Activated T-helper 1 cell treated with anti-CD3 and anti-CD28 coated beads, Interleukin-2, amount 50 U/mL, for 16 hours (primary cell): ENCODE measurements around the gene KIF4A.
"Not testable (repeated sequence)": the region's sequence is repeated elsewhere in the genome, so short reads cannot be mapped to it uniquely, and the experiment has no call there.

ENCODE experiments used
- DNase-seq, 2 donors: peaks; one replicate each; pipeline ENCODE4 v3.0.0-alpha.2; 2020; ENCODE audit warnings: low read depth in 1 of 2, low spot score in 1 of 2

Gene KIF4A, protein sequence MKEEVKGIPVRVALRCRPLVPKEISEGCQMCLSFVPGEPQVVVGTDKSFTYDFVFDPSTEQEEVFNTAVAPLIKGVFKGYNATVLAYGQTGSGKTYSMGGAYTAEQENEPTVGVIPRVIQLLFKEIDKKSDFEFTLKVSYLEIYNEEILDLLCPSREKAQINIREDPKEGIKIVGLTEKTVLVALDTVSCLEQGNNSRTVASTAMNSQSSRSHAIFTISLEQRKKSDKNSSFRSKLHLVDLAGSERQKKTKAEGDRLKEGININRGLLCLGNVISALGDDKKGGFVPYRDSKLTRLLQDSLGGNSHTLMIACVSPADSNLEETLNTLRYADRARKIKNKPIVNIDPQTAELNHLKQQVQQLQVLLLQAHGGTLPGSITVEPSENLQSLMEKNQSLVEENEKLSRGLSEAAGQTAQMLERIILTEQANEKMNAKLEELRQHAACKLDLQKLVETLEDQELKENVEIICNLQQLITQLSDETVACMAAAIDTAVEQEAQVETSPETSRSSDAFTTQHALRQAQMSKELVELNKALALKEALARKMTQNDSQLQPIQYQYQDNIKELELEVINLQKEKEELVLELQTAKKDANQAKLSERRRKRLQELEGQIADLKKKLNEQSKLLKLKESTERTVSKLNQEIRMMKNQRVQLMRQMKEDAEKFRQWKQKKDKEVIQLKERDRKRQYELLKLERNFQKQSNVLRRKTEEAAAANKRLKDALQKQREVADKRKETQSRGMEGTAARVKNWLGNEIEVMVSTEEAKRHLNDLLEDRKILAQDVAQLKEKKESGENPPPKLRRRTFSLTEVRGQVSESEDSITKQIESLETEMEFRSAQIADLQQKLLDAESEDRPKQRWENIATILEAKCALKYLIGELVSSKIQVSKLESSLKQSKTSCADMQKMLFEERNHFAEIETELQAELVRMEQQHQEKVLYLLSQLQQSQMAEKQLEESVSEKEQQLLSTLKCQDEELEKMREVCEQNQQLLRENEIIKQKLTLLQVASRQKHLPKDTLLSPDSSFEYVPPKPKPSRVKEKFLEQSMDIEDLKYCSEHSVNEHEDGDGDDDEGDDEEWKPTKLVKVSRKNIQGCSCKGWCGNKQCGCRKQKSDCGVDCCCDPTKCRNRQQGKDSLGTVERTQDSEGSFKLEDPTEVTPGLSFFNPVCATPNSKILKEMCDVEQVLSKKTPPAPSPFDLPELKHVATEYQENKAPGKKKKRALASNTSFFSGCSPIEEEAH

DNA sequence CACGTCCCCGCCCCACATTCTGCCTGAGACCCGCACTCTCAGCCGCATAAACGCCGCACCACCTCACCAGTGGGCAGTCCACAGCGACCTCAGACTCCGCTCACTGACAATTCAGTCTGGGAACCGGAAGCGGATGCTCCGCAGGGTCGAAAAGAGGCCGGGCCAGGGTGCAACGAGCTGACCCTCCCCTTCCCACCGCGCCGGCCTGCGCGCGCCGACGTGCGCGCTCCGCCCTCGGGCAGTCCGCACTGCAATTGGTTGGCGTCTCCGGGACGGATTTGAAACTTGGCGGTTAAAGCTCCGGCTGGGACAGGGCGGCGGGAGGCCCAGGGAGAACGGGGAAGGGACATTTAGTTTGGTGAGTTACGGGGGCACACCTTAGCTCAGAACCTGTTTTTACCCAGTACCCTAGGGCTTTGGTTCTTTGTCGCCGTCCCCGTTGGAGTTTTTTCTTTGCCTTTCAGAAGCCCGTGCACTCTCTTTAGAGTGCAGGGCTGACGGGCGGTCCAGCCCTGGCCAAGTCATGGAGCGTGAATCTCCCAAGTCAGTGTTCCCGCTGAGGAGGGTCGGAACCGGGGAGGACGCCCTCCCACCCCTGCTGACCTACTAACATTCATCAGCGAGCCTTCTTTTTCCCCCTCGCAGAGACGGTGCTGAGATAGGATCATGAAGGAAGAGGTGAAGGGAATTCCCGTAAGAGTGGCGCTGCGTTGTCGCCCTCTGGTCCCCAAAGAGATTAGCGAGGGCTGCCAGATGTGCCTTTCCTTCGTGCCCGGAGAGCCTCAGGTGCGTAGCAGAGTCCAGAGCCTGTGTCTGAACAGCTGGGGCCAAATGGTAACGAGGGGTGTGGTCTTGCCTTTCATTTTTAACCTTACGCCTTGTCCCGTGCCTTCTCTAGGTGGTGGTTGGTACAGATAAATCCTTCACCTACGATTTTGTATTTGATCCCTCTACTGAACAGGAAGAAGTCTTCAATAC lies at the start of gene KIF4A, which contains the start of gene PDZD11:
KIF4A (plus strand) TSS at position 312 of the 978 bp plus-strand sequence; CDS start at position 667, 355 bp downstream.
PDZD11 (minus strand) TSS at position 135 of the 978 bp plus-strand sequence. CDS start 586 bp downstream, outside the sequence.
- DNase-seq, result peak; percentile 44 to 60

DNA sequence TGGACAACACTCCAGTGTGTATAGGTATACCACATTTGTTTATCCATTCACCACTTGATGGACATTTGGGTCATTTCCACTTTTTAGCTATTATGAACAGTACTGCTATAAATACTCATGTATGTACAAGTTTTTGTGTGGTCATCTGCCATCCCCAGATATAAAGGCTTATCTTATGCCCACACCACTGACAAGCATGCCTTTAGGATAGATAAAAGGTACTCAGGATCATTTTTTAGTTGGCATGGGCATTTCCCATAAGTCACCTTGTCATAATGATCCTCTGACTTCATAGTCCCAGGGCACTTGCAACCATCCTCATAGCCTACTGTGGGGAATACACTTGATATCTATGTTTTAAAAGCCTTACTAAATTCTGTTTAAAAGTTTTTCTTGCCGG lies 49.2 kb upstream of the KIF4A start:
- no peak for DNase-seq

DNA sequence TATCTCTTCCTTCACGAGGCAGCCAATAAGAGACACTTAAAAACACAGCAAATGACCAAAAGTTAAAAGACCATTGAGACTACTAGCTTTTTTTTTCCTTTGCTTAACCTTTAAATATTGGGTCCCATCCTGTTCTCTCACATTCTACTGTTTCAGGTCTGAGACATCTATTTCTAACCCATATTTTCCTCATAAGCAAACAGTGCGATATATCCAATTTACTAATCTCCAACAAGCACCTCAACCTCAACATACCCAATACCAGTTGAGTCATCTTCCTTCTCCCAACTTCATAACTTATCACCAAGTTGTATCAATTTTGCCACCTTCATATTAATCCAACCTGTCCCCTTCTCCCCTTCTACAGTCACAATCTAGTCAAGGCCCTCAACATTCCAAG lies 48.4 kb upstream of the KIF4A start:
- no peak for DNase-seq

DNA sequence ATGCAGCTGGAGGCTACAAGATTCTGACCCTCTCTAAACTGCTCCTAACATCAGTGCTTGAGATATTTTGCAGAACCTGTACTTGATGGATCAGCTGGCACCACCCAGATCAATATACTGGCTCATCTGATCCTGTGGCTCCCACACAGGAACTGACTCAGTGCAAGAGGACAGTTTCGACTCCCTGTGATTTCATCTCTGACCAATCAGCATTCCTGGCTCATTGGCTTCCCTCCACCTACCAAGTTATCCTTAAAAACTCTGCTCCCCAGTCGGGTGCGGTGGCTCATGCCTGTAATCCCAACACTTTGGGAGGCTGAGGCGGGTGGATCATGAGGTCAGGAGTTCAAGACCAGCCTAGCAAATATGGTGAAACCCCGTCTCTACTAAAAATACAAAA lies 46.3 kb upstream of the KIF4A start:
- DNase-seq, result not testable (repeated sequence)

DNA sequence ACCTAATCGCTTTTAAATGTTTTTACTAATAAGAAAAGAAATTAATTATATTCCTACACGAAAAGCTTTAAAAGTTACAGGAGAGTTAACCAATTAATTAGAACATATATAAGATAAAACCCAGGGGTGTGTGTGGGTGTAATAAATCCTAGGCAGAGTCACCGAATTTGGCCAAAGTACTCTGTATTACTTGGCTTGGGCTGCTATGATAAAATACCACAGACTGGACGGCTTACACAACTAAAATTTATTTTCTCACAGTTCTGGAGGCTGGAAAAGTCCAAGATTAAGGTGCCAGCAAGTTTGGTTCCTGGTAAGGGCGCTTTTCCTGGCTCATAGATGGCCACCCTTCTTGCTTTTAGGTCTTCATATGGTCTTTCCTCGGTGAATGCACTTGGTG lies 45.0 kb upstream of the KIF4A start:
- DNase-seq, result no peak

DNA sequence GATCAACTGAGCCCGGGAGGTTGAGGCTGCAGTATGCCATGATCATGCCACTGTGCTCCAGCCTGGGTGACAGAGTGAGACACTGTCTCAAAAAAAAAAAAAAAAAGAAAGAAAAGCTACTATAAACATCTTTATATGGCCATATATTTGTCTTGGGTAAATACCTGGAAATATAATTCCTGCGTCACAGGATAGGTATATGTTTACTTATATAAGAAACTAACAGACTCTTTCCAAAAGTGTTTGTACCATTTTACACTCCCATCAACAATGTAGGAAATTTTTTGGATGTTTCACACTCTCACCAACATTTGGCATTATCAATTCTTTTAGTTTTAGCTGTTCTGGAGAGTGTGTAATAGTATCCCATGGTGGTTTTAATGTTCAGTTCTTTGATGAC lies 42.7 kb upstream of the KIF4A start:
- DNase-seq, result no peak

DNA sequence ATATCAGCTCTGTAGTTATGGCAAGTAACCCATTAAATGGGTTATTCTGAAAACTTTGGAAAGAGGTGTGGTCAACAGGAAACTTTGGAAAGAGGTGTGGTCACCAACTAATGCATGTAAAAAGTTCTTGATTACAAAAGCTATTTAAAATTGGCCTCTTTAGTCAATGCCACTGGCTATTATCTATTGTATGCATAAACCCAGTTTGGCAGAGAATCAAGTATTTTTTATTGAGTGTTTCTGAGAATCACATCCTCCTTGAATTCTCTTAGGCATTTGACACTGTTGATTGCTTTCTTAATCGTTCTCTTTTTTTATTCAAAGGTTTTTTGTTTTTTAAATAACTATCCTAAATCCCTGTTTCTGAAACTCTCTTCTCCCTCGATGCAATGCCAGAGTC lies 37.4 kb upstream of the KIF4A start:
- no peak for DNase-seq

DNA sequence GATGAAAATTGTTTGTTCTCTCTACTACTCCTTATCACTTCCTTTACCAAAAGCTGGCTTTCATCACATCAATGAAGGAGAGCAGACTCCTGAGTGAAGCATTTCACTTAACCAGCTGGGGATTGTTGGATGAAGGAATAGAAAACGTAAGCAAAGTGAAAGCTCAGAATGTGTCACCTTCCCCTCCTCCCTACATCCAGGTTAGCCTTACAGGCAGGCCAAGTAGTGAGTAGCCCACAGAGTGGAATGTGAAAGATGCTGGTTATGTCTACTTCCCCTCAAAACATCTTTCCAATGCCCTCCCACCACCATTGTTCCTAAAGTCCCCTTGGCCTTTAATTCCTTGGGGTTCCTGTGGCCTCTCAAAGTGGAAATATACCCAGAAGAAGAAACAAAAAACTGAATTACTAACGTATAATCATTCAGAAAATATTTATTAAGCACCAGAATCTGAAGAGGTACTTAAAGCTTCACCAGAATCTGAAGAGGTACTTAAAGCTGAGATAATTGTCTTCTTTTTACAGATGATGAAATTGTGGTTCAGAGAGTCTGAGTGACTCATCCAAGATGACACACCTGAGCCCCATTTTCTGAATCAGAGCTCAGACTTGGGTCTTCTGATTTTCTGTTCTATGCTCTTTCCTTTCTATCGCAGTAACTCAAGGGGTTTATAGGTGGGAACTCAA lies 36.4 kb upstream of the KIF4A start:
- DNase-seq, result no peak

DNA sequence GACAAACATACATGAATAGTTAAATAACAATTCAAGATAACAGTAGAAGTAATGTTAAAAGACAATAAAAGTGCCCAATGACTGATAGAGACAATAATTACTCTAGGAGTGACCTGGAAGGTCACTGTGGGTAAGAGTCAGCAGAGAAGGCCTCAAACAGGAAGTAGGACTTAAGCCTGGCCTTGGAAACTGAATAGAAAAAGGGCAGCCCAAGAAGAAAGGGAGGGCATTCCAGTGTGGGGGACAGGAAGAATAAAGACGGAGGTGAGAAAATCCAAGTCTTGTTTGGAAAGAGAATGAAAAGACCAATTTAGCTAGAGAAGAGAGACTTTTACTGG lies 35.9 kb upstream of the KIF4A start:
- DNase-seq, result no peak

DNA sequence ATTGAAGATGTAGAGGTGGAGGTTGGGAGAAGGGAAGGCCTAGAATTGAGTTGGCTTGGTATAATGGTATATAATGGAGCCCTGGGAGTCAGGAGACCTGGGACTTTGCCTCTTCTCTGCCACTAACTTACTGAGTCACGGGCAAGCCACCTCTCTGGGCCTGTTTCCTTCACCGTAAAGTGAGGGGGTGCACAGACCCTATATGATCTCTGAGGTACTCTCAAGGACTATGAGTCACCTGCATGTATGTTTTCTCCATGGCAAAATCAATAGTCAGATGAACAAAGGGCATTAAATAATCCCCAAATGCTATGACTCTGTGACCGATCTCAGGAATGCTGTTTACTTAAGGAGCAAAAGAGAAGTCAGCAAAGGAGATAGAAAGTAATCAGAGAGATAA lies 35.0 kb upstream of the KIF4A start:
- DNase-seq, result no peak

DNA sequence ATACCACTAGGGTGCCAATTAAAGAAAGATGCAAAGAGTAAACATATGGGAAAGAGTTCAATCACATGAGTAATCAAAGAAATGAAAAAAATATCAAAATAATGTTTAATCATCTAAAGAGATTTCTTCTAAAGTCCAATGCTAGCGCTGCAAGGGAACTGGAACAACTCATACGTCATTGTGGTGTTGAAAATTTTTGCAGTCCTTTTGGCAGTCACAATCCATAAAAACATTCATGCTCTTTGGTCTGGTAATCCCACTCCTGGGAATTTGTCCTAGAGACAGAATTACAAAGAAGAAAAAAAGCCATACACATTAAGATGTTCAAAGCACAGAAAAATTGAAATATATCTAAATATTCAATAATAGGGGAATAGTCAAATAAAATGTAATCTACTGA lies 34.5 kb upstream of the KIF4A start:
- no peak for DNase-seq

DNA sequence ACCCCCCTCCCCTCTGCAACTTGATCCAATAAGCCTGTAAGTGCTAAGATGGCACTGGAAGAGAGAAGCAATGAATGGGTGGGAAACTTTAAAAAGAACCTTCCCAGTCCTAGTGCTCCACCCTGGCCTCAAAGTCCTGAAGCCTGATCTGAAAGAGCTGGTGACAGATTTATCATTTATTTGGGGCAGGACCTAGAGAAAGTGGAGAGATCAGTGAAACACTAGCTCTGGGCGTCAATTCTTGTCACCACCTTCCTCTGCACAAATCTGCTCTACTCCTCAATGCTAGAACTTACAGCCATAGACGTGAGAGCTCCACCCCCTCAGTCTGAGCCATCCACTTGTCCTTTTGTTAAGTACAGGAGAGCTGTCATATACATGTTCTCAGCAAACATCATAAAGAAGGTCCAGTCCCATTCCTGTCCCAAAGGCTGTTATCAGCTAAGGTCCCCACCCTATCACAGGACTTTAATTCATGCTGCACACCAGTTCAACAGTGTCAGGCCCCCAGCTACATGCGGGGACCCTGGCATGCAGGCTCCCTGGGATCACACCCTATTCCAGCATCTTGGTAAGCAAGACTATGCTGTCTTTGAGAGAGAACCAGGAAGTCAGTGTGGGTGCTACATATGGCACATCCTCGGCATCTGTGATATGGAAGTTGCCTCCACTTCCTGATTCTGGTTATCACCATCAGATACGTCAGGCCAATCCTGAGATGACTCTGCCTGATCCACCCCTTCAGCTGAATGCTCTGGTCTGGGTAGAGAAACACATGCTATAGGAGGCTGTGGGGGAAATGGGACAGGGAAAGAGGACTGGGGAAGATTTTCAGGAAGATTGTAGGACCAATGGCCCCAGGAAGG lies 32.2 kb upstream of the KIF4A start:
- DNase-seq, result no peak

DNA sequence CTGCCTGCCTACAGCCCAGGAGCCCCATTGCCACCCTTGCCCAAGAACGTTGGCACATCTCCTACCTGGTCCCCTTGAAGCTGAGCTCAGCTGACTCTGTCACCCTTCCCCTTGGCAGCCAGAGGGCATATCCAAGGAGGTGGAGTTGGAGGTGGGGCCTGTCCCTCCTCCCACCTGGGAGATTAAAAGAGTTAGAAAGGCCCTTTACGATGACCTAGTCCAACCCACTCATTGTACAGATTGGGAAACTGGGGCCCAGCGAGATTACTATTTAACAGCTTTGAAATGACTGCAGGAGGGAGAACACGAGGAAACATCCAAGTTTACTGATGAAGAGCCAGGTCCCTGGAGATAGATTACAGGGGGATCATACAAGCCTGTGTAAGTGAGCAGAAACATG lies 29.8 kb upstream of the KIF4A start, which contains the start of gene P2RY4:
P2RY4 (minus strand) TSS at position 101 of the 400 bp plus-strand sequence. CDS start 580 bp downstream, outside the sequence.
- DNase-seq, result no peak

DNA sequence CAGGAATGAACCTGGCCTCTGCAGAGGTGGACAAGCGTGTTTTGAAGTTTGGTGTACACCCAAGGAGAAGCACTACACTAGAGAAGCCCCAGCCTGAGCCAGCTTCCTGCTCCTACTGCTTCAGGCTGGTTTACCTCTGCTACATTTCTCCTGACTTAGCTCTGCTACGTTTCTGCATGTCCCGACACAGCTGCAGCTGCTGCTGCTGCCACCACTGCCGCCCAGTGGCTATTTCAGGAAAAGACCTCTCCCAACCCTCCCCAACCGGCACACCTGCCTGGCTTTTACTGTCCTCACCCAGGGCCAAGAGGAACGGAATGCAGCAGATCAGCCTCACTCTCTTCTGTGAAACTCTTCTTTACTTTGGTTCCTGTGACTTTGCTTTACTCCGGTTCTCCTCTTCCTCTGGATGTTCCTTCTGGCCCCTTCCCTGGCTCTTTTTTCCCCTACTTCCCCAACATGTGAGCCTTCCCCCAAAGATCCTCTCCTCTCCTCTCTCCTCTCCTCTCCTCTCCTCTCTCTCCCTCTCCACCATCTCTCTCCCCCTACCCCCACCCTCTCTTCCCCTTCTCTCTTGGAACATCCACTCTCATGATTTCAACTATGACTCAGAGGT lies 26.8 kb upstream of the KIF4A start:
- DNase-seq, result peak in 1 of 2 donors; percentile 6

DNA sequence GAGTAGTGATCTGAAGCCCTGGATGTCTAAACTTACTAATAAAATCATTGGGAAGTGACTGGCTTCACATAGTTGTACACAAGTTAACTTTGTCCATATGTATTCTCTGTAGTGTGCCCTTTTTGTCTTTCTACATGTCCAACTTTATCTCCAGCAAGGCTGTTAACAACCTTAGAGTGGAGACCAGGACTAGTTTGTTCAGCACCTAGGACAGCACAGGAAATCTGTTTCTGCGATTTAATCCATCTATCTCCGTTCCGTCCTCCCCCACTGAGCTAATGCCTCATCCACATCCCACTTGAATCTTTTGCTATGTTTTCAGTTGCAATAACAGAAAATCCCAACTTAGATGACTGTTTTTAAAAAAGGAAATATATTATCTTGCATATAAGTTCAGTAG lies 25.1 kb upstream of the KIF4A start:
- DNase-seq, result no peak

DNA sequence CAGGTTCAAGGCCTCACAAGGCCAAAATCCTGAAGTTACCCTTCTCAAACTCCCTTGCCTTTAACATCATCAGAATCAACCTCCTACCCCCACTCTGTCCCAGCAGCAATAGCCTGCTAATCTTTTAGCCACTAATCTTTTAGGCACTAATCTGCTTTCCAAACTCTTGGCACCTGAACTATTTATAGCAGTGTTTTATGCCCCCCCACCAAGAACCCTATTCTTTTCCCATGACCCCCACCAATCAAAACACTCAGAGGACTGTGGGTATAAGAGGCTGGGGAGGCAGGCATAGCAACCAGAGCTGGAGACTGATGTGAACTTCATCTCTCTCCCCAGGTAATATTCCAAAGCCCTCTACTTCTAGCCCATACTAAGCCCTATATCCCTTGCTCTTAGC lies 21.9 kb upstream of the KIF4A start, which contains the start of gene ARR3:
ARR3 (plus strand) TSS at position 301 of the 400 bp plus-strand sequence. CDS start 1,052 bp downstream, outside the sequence.
- DNase-seq, result no peak

DNA sequence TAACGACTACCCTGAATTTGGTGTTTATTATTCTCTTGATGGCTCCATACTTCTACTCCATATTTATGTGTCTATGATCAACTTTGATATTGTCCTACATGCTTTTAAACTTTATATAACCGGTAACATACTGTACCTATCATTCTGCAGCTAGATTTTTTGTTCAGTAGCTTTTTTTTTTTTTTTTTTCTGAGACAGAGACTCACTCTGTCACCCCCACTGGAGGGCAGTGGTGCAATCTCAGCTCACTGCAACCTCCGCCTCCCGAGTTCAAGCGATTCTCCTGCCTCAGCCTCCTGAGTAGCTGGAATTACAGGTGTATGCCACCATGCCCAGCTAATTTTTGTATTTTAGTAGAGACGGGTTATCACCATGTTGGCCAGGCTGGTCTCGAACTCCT lies 15.9 kb upstream of the KIF4A start:
- DNase-seq, result not testable (repeated sequence)

DNA sequence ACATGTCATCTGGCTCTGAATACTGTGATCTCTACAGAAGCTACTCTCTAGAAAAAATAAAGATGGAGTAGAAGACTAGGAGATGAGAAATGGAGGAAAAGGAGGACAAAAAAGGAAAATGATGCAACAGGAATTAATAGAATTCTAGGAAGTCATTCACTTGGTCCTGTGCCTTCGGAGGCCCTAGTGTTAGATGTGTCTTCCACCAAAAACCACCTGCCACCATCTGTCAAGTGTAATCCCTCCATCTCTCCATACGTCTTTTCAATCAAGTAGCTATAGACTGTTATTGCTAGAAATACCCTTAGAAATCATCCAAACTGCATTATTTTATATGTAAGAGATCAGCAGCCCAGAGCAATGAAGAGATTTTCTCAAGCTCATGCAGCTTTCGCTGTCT lies 10.8 kb upstream of the KIF4A start:
- no peak for DNase-seq
